ENCODE measurements around the gene DOCK1.

DNA sequence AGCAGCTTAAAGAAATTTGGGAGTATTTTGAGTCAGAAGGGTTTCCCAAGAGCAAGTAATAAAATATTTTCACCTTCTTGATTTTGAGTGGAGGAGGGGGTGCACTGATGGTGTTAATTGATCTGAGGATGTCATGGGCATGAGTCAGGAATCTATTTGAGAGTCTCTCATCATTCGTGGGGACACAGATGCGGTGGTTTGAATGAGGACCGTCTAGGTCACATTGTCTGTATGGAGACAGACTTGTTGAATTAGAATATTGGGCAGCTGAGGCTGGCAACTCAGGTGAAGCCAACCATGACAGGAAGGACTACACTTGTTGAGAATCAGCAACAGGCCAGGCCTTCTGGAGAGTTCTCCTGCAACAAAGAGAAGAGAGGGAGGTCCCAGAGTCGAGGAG lies 164.2 kb downstream of the DOCK1 start:
- TF ChIP-seq EZH2 (IDR thresholded peaks at IDR 0.05; ENCODE audit: insufficient read depth, poor library complexity, severe bottlenecking) (no peak), EZH2phosphoT487 (IDR thresholded peaks at IDR 0.05; ENCODE audit: insufficient read depth, low read depth) (no peak)
